ENCODE results near the gene SAP30BP.

GRCh38 chr17:75647061-75647460, 20.1 kb upstream of the SAP30BP start:
- TF ChIP-seq POLR2A (IDR thresholded peaks at IDR 0.05) (no peak), POLR2AphosphoS5 (IDR thresholded peaks at IDR 0.05) (no peak), CTCF (IDR thresholded peaks at IDR 0.05) (no peak), EP300 (IDR thresholded peaks at IDR 0.05) (no peak)

Data from gastroesophageal sphincter (tissue), 3 donors.